ENCODE measurements around the gene ZFPM1.
A peak's percentile ranks its signal among the peaks of the same experiment; 100 is the strongest.

The ZFPM1 gene

GRCh38 chr16:88526906-88527185 is 73.8 kb downstream of the ZFPM1 start:
- DNase-seq (ENCODE audit: low read depth in 2 of 2) = no peak

DNA sequence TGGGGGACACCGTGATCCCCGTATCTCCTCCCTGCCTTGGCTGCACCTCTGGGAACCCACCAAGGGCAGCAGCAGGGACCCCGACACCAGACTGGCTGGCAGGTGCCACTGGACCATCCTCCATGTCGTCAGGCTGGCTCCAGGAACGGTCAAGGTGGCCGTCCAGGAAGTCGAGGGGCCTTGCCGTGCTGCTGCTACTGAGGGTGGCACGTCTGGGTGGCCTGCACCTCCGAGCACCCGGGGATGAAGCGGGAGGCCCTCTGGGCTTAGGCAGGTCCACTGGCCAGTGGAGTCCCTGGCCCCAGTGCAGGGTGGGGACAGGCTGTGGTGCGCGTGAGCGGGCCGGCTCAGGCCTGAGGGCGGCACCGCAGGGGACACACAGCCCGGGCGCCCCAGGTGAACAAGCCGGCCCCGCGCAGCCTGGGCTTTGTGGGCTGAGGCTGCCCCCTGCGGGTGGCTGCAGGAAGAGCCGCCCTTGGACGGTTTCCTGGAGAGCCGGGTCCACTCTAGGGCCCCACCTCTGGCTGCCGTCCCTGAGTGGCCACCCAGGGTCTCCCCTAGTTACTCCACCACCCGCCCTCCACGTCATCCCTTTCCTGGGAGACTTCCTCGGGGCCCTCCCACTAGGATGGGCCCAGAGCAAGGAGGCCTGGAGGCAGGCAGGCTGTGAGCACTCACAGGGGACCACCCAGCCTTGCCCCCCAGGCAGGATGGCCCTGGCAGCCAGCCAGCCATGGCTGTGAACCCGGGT is 74.3 kb downstream of the ZFPM1 start:
- DNase-seq (ENCODE audit: low read depth in 2 of 2) = peak; percentile 15 to 31

- no peak for DNase-seq (ENCODE audit: low read depth in 2 of 2)
Measured at GRCh38 chr16:88527937-88528743, 75.1 kb downstream of the ZFPM1 start.

GRCh38 chr16:88528902-88529318 is 75.8 kb downstream of the ZFPM1 start:
- DNase-seq (ENCODE audit: low read depth in 2 of 2) = no peak

DNA sequence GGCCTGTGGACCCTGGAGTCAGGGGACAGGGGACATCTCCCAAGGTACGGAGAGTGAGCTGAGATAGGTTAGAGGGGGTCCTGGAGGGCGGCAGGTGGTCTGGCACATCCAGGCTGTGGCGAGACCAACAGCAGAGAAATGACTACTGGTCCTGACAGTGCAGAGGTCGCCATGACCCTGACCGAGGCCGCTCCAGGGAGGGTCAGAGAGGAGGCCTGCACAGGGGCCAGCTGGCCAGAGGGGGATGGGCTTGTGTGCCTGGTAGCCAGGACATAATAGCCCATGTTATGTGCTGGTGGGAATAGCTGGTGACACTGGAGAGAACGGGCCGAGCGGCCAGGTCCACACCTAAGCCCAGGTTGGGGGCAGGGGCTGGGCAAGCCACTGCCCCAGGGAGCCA is 76.5 kb downstream of the ZFPM1 start:
- DNase-seq (ENCODE audit: low read depth in 2 of 2) = no peak

- DNase-seq (ENCODE audit: low read depth in 2 of 2) = no peak
Measured at GRCh38 chr16:88530051-88530857, 77.2 kb downstream of the ZFPM1 start.

GRCh38 chr16:88530858-88531203 is 77.8 kb downstream of the ZFPM1 start:
- DNase-seq (ENCODE audit: low read depth in 2 of 2) = no peak

DNA sequence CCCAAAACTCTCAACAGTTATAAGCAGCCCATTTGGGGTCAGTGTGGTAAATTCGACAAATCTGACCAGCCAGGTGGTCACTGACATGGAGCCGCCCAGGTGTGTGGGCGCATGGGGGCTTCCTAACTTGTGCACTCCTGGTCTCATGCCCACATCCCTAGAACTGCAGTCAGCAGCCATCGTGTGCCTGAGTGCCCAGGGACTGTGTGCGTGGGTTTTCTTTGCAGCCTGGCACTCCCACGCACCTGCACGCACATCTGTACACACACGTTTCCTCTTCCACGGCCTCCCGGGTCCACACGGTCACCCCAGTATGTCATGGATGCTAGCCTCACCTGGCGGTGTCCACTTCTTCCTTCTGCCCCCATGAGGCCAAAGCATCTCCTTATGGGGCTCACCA is 78.3 kb downstream of the ZFPM1 start:
- no peak for DNase-seq (ENCODE audit: low read depth in 2 of 2)

DNA sequence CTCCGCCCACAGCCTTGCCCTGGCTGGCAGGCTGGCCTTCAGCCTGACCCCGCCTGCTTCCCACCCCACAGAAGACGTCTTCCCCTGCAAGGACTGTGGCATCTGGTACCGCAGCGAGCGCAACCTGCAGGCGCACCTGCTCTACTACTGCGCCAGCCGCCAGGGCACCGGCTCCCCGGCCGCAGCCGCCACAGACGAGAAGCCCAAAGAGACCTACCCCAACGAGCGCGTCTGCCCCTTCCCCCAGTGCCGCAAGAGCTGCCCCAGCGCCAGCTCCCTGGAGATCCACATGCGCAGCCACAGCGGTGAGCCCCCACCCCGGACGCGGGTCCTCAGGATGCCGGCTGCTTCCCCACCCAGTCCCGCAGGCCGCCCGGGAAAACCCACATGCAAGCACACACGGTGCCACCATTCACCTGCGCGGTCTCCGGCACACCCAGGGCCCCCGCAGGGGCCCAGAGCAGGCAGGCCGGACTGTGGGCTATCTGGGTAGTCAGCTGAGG is 78.9 kb downstream of the ZFPM1 start:
- no peak for DNase-seq (ENCODE audit: low read depth in 2 of 2)

DNA sequence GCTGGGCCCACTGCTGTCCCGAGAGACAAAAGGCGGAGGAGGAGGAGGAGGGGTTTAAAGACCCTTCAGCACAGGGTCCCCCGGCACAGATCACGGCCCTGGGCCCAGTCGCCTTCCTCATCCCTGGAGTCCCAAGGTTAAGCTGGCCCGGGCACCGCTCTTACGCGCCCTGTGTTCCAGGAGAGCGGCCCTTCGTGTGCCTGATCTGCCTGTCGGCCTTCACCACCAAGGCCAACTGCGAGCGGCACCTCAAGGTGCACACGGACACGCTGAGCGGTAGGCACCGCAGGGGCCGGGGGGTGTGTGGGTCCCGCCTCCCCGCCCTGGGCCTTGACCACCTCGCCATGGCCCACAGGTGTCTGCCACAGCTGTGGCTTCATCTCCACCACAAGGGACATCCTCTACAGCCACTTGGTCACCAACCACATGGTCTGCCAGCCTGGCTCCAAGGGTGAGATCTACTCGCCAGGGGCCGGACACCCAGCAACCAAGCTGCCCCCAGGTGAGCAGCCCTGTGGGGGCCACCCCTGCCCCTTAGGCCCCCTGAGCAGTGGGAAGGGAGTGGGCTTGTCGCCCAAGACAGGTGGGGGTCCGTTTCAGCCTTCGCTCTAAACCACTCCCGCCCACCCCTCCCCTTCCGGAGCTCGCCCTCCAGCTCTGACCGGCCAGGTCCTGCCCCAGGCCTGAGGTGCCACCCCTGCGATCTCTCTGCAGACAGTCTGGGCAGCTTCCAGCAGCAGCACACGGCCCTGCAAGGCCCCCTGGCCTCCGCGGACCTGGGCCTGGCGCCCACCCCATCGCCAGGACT is 79.6 kb downstream of the ZFPM1 start:
- DNase-seq (ENCODE audit: low read depth in 2 of 2) = no peak

DNA sequence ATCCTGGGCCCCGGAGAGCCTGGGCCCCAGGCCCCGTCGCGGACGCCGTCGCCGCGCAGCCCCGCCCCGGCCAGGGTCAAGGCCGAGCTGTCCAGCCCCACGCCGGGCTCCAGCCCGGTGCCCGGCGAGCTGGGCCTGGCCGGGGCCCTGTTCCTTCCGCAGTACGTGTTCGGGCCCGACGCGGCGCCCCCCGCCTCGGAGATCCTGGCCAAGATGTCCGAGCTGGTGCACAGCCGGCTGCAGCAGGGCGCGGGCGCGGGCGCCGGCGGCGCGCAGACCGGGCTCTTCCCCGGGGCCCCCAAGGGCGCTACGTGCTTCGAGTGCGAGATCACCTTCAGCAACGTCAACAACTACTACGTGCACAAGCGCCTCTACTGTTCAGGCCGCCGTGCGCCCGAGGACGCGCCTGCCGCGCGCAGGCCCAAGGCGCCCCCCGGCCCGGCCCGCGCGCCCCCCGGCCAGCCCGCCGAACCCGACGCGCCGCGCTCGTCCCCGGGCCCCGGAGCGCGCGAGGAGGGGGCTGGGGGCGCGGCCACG is 80.4 kb downstream of the ZFPM1 start:
- no peak for DNase-seq (ENCODE audit: low read depth in 2 of 2)

DNA sequence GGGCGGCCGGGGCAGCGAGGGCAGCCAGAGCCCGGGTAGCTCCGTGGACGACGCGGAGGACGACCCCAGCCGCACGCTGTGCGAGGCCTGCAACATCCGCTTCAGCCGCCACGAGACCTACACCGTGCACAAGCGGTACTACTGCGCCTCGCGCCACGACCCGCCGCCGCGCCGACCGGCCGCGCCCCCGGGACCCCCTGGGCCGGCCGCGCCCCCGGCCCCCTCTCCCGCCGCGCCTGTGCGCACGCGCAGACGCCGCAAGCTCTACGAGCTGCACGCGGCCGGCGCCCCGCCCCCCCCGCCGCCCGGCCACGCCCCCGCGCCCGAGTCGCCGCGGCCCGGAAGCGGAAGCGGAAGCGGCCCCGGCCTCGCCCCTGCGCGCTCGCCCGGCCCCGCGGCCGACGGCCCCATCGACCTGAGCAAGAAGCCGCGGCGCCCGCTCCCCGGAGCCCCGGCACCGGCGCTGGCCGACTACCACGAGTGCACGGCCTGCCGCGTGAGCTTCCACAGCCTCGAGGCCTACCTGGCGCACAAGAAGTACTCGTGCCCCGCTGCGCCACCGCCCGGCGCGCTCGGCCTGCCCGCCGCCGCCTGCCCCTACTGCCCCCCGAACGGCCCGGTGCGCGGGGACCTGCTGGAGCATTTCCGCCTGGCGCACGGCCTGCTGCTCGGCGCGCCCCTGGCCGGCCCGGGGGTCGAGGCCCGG is 81.0 kb downstream of the ZFPM1 start:
- DNase-seq (ENCODE audit: low read depth in 2 of 2) = peak; percentile 71 to 76

GRCh38 chr16:88534638-88535190 is 81.6 kb downstream of the ZFPM1 start:
- no peak for DNase-seq (ENCODE audit: low read depth in 2 of 2)

GRCh38 chr16:88535191-88535856 is 82.2 kb downstream of the ZFPM1 start:
- no peak for DNase-seq (ENCODE audit: low read depth in 2 of 2)

GRCh38 chr16:88535857-88536222 is 82.8 kb downstream of the ZFPM1 start:
- DNase-seq (ENCODE audit: low read depth in 2 of 2) = no peak

DNA sequence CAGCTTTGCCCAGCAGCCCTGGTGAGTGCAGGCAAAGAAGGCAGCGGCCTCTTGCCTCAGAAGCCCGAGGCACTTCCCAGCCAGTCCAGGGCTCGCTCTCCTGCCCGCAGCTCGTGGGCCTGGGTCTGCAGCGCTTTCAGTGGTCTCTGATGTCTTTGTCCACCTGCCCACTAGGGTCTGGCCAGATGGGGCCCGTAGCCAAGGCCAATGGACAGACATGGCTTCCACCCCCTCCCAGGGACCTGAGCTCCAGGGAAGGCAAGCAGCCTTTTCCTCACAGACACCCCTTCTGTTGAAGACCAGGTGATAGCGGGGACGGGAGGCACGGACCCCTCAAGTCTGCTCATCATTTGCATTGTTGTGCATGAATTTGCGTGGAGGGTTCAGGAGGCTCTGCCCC is 83.4 kb downstream of the ZFPM1 start:
- DNase-seq (ENCODE audit: low read depth in 2 of 2) = no peak

GRCh38 chr16:88536971-88537751 is 84.1 kb downstream of the ZFPM1 start:
- DNase-seq (ENCODE audit: low read depth in 2 of 2) = no peak

DNA sequence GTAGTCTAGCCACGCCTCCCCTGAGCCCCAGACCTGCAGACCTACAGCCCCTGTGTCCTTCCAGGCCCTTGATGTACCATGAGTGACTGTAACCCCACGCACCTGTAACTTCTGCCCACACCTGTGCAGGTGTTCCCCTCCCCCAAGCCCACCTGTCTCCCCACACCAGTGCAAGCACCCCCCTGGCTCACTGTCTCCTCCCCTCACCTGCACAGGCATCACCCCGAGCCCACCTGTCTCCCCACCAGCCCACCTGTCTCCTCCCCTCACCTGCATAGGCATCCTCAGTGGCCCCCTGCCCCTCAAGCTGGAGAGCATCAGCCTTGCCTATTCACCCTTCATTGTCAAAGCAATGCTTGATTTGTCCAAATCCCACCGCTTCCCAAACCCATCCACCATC is 84.8 kb downstream of the ZFPM1 start:
- no peak for DNase-seq (ENCODE audit: low read depth in 2 of 2)
